Skin epidermis (tissue), 12 donors: ENCODE measurements around the gene CCBE1.
A peak's percentile ranks its signal among the peaks of the same experiment; 100 is the strongest.

Source experiments
- H3K27ac ChIP-seq, 21 experiments: fragments of 200-600 bp; sonication (generic) in 11 of 21; one replicate each; pipeline ENCODE4 v1.5.0; 2020; ENCODE audit warnings: mild to moderate bottlenecking in 3 of 21, inconsistent platforms in 2 of 21, moderate library complexity in 2 of 21
- H3K4me3 ChIP-seq, 7 experiments: fragments of 200-600 bp; sonication (generic) in 2 of 7; one replicate each; pipeline ENCODE4 v1.5.0; 2020; ENCODE audit warnings: inconsistent platforms in 2 of 7, mild to moderate bottlenecking in 2 of 7, moderate library complexity in 1 of 7

CCBE1 gene

GRCh38 chr18:59481436-59481835 lies 215.8 kb downstream of the CCBE1 start:
- Histone ChIP-seq H3K27ac (no peak overlapping the region), H3K4me3 (no peak overlapping the region)

GRCh38 chr18:59479776-59480175 lies 217.4 kb downstream of the CCBE1 start:
- no peak overlapping the region for H3K4me3 ChIP-seq
- no peak overlapping the region for H3K27ac ChIP-seq

- no peak overlapping the region for H3K27ac ChIP-seq
- no peak overlapping the region for H3K4me3 ChIP-seq
These were observed 218.6 kb downstream of the CCBE1 start for GRCh38 chr18:59478591-59478990.

GRCh38 chr18:59477849-59478248 lies 219.4 kb downstream of the CCBE1 start:
- H3K27ac ChIP-seq = no peak overlapping the region
- no peak overlapping the region for H3K4me3 ChIP-seq

- H3K27ac ChIP-seq = no peak overlapping the region
- no peak overlapping the region for H3K4me3 ChIP-seq
These were observed 226.6 kb downstream of the CCBE1 start for GRCh38 chr18:59470561-59471121.

- H3K27ac ChIP-seq = no peak overlapping the region
These were observed 227.6 kb downstream of the CCBE1 start for GRCh38 chr18:59469463-59470180.

GRCh38 chr18:59468821-59469220 lies 228.4 kb downstream of the CCBE1 start:
- H3K4me3 ChIP-seq = no peak overlapping the region
- no peak overlapping the region for H3K27ac ChIP-seq

More at GRCh38 chr18:59469463-59470180, 227.6 kb downstream of the CCBE1 start:
- no peak overlapping the region for H3K4me3 ChIP-seq

- no peak overlapping the region for H3K4me3 ChIP-seq
- no peak overlapping the region for H3K27ac ChIP-seq
These were observed 229.7 kb downstream of the CCBE1 start for GRCh38 chr18:59467497-59467896.

- Histone ChIP-seq H3K27ac (no peak overlapping the region), H3K4me3 (no peak overlapping the region)
These were observed 230.2 kb downstream of the CCBE1 start for GRCh38 chr18:59466980-59467379.

- Histone ChIP-seq H3K4me3 (no peak overlapping the region), H3K27ac (no peak overlapping the region)
These were observed 232.7 kb downstream of the CCBE1 start for GRCh38 chr18:59464486-59464885.

- Histone ChIP-seq H3K27ac (no peak overlapping the region), H3K4me3 (no peak overlapping the region)
These were observed 236.1 kb downstream of the CCBE1 start for GRCh38 chr18:59461171-59461570.

GRCh38 chr18:59460072-59460420 lies 237.2 kb downstream of the CCBE1 start:
- H3K27ac ChIP-seq = peak overlapping the region in 1 of 21 experiments; percentile 37
- no peak overlapping the region for H3K4me3 ChIP-seq

- Histone ChIP-seq H3K27ac (peak overlapping the region in 1 of 21 experiments; percentile 37), H3K4me3 (no peak overlapping the region)
These were observed 237.7 kb downstream of the CCBE1 start for GRCh38 chr18:59459369-59460071.

GRCh38 chr18:59458575-59458974 lies 238.6 kb downstream of the CCBE1 start:
- Histone ChIP-seq H3K4me3 (no peak overlapping the region), H3K27ac (no peak overlapping the region)

- Histone ChIP-seq H3K27ac (no peak overlapping the region), H3K4me3 (no peak overlapping the region)
These were observed 240.6 kb downstream of the CCBE1 start for GRCh38 chr18:59456657-59457056.

GRCh38 chr18:59455728-59456276 lies 241.4 kb downstream of the CCBE1 start:
- H3K4me3 ChIP-seq = no peak overlapping the region
- H3K27ac ChIP-seq = no peak overlapping the region

- Histone ChIP-seq H3K27ac (no peak overlapping the region), H3K4me3 (no peak overlapping the region)
These were observed 242.1 kb downstream of the CCBE1 start for GRCh38 chr18:59454909-59455727.

- no peak overlapping the region for H3K27ac ChIP-seq
These were observed 243.7 kb downstream of the CCBE1 start for GRCh38 chr18:59453468-59453961.

GRCh38 chr18:59451963-59452362 lies 245.3 kb downstream of the CCBE1 start:
- Histone ChIP-seq H3K27ac (no peak overlapping the region), H3K4me3 (no peak overlapping the region)

More at GRCh38 chr18:59453468-59453961, 243.7 kb downstream of the CCBE1 start:
- no peak overlapping the region for H3K4me3 ChIP-seq

GRCh38 chr18:59451073-59451472 lies 246.2 kb downstream of the CCBE1 start:
- Histone ChIP-seq H3K4me3 (no peak overlapping the region), H3K27ac (no peak overlapping the region)
